GM12872 (cell line): ENCODE data around the gene POLRMT.

Source experiments
- TF ChIP-seq, protein P1 (sequence below): IDR thresholded peaks from 3 replicates; pipeline ENCODE4 v1.5.1; 2011; ENCODE audit warnings: low read depth, mild to moderate bottlenecking, low read length, moderate library complexity; ENCODE audit not compliant: insufficient read depth

POLRMT gene

DNA sequence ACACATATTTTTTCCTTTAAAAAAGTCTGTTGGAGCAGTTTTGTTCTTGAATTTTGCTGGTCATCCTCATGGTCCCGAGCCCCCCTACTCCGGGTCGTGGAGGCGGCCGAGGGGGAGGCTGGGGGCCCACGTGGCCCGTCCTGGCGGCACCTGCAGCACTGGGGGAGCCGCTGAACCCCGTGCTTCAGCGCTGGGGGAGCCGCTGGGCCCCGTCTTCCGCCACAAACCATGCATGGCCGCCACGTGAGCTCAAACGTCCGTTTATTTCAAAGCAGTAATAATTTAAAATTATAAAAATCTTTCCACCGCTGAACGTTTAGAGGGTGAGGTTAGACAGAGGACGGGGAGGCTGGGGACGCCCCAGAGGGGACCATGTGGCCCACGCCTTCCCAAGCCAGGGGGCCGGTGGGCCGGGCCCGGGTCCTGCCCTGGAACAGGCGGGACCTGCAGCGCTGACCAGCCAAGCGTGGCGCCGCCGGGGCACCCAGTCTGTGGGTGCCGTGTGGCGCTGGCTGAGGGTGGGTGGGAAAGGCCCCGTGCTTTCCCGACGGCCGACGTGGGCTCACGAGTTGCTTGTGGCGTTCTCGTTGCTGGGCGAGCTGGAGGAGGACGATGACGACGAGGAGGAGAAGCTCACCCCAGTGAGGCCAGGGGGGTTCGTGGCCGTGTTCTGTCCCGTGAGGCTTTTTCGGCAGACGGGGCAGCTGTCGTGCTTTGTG is 14.4 kb upstream of the POLRMT start:
- TF ChIP-seq, protein P1, sequence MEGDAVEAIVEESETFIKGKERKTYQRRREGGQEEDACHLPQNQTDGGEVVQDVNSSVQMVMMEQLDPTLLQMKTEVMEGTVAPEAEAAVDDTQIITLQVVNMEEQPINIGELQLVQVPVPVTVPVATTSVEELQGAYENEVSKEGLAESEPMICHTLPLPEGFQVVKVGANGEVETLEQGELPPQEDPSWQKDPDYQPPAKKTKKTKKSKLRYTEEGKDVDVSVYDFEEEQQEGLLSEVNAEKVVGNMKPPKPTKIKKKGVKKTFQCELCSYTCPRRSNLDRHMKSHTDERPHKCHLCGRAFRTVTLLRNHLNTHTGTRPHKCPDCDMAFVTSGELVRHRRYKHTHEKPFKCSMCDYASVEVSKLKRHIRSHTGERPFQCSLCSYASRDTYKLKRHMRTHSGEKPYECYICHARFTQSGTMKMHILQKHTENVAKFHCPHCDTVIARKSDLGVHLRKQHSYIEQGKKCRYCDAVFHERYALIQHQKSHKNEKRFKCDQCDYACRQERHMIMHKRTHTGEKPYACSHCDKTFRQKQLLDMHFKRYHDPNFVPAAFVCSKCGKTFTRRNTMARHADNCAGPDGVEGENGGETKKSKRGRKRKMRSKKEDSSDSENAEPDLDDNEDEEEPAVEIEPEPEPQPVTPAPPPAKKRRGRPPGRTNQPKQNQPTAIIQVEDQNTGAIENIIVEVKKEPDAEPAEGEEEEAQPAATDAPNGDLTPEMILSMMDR, result no peak

DNA sequence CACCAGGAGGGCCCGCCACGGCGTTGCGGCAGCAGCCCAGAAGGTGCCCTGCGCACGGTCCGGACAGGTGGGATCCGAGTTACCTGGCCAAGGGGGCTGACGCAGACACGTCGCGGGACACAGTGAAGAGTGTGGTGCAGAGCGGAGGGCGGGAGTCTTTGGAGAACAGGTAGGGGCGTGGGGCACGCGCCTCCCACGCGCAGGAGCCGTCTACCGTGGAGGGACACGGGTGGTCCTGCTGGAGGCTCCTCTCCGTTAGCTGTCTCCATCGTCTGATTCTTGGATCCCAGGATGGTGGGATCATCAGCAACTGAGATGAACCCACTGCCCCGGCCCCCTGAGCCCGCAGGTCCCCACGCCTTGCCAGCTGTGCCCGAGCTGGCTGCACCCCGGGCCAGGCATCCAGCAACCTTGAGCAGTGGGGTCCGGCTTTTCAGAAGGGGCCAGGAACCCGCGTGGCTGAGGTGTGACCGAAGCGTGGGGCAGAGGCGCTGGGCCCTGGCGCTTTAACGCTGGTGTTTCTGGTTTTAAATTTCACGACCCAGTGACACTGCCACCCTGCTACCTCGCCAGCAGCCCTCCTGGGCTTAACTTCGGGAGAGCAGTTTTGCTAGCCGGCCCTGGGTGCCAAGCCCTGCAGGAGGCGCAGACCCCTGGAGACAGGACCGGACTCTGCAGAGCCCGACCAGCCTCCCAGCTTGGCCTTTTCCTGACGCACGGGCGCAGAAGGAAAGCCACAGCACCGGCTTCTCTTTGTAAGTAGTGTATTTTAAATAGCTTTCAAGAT is 13.6 kb upstream of the POLRMT start:
- TF ChIP-seq, protein P1, result no peak

DNA sequence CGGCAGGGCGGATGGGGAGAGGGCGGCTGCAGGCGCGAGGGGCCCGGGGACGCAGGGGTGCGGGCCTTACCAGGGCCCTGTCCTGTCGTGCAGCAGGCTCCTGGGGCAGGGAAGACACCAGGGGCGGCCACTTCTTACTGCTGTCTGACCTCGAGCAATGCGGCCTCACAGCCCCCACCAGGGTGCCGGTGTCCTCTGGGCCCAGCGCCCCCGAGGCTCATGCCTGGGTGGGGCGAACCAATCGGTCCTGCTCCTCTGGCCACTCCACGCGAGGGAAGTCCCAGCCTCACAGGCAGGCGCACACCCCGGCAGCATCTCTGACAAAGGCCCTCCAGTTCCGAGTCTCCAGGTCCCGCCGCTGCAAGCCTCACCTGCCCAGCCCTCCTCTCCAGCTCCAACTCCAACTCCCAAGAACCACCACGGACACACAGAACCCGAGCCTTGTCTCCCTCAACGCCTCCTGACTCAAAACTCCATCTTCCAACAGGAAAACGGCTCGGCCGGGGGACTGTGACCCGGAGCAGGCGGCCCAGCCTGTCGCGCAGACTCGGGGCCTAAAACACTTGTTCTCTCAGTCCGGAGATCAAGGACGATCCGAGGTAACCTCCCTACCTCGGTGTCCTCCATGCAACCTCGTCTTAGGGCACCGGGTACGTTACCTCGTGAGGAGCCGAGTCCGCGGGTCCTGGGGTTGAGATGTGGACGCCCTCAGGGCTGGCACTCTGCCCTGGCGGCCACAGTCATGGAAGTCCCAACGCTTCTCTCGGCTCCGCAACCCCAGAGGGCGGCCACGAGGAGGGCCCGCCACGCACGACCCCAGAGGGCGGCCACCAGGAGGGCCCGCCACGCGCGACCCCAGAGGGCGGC is 12.8 kb upstream of the POLRMT start:
- TF ChIP-seq, protein P1, result no peak

DNA sequence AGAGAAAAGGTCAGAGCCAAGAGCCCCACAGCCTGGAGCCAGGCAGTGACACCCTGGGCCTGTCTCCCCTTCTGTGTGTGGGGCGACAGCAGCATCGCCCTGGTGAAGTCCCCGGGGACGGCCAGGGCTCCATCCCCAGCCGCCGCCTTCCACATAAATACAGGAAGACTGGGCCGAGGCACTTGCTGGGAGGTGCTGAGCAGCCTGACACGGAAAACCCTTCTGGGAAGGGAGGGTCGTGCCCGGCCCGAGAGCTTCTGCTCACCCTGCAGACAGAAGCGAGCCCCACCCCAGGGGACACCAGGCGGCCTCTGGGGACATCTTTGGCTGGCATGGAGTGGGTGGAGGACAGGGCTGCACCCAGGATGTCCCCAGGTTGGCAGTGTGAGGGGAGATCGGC is 11.5 kb upstream of the POLRMT start:
- TF ChIP-seq, protein P1, result no peak

DNA sequence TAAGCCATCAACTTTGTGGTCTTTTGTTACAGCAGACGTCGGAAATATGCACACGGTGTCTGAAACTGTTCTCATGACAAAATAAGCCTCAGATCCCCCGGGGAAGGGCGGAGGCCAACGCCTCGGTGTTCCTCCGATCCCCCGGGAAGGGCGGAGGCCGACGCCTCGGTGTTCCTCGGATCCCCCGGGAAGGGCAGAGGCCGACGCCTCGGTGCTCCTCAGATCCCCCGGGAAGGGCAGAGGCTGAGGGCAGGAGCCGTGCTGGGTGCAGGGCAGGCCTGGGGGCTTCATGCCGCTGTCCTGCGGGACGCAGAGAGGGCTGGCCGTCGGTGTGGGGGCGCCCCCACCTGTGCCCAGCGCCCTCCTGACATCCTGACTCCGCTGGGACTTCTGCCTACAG is 11.0 kb upstream of the POLRMT start:
- TF ChIP-seq, protein P1, result no peak

DNA sequence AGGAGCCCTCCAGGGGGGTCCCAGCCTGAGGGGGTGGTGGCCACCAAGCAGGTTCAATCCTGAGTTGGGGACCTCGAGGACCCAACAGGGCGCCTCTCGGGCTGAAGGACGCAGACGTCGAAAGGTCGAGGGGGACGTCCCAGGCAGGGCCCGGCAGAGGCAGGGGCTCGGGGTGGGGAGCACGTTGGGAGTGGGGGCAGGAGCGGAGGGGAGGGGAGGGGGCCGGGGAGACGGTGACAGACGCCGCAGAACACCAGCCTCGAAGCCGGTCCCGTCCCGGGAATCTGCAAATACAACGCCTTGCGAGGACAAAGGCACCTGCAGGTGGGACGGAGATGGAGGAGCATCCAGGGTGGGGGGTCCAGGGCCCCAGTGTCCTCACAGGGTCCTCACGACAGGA is 10.4 kb upstream of the POLRMT start:
- TF ChIP-seq, protein P1, result no peak
